Activated naive CD8-positive, alpha-beta T cell treated with anti-CD3 and anti-CD28 coated beads, Interleukin-2, amount 50 U/mL, for 24 hours (primary cell): ENCODE data around the gene RERE.
"Not testable (repeated sequence)": the region's sequence is repeated elsewhere in the genome, so short reads cannot be mapped to it uniquely, and the experiment has no call there.

ENCODE experiments used
- ATAC-seq: fragments of 150-1000 bp; cut with Tn5 transposase; one replicate; pipeline ENCODE4 v1.10.0; 2021
- DNase-seq: peaks from one replicate; pipeline ENCODE4 v3.0.0; 2021
- H3K27ac Mint-ChIP-seq: one replicate; pipeline ENCODE4 v1.8.0; 2021; ENCODE audit warnings: mild to moderate bottlenecking, mixed read lengths
- H3K27me3 Mint-ChIP-seq: one replicate; pipeline ENCODE4 v1.8.0; 2021; ENCODE audit warnings: mixed read lengths
- H3K36me3 Mint-ChIP-seq: one replicate; pipeline ENCODE4 v1.8.0; 2021; ENCODE audit warnings: low read depth, mixed read lengths
- H3K4me1 Mint-ChIP-seq: one replicate; pipeline ENCODE4 v1.8.0; 2021; ENCODE audit warnings: mixed read lengths
- H3K4me3 Mint-ChIP-seq: one replicate; pipeline ENCODE4 v1.8.0; 2021; ENCODE audit warnings: mild to moderate bottlenecking, moderate library complexity, mixed read lengths
- H3K9me3 Mint-ChIP-seq: one replicate; pipeline ENCODE4 v1.8.0; 2021; ENCODE audit warnings: mixed read lengths

Gene RERE

GRCh38 chr1:8516793-8517556 lies 300.5 kb downstream of the RERE start:
- Mint-ChIP-seq H3K4me3 (peak overlapping the region; percentile 52), H3K27ac (peak overlapping the region; percentile 77), H3K27me3 (no peaks in the 10 kb centered on the region), H3K9me3 (no peaks in the 10 kb centered on the region), H3K36me3 (peaks cover under 1% of the 10 kb centered on the region), H3K4me1 (peaks cover 73% of the 10 kb centered on the region)
- ATAC-seq (peak; percentile 74), DNase-seq (no peak)

- ATAC-seq (no peak), DNase-seq (no peak)
- Mint-ChIP-seq H3K27ac (peak overlapping the region; percentile 77), H3K9me3 (no peaks in the 10 kb centered on the region), H3K36me3 (no peaks in the 10 kb centered on the region), H3K4me1 (peaks cover 74% of the 10 kb centered on the region), H3K27me3 (no peaks in the 10 kb centered on the region), H3K4me3 (peak overlapping the region; percentile 52)
Measured at GRCh38 chr1:8516278-8516777, 301.1 kb downstream of the RERE start.

GRCh38 chr1:8512504-8512903 lies 304.9 kb downstream of the RERE start:
- ATAC-seq: peak; percentile 43

GRCh38 chr1:8510041-8510823 lies 307.2 kb downstream of the RERE start:
- H3K27ac Mint-ChIP-seq: peak overlapping the region; percentile 91
- H3K4me3 Mint-ChIP-seq: peak overlapping the region; percentile 65
- DNase-seq (peak; percentile 31), ATAC-seq (peak; percentile 58)
- H3K4me1 Mint-ChIP-seq: peaks cover 47% of the 10 kb centered on the region
- H3K9me3 Mint-ChIP-seq: no peaks in the 10 kb centered on the region
- no peaks in the 10 kb centered on the region for H3K27me3 Mint-ChIP-seq
- peaks cover 14% of the 10 kb centered on the region for H3K36me3 Mint-ChIP-seq

More at GRCh38 chr1:8512504-8512903, 304.9 kb downstream of the RERE start:
- Mint-ChIP-seq H3K27ac (peak overlapping the region; percentile 80), H3K9me3 (no peaks in the 10 kb centered on the region), H3K4me3 (peak overlapping the region; percentile 39), H3K27me3 (no peaks in the 10 kb centered on the region), H3K4me1 (peaks cover 68% of the 10 kb centered on the region), H3K36me3 (peaks cover 5% of the 10 kb centered on the region)
- DNase-seq: no peak

GRCh38 chr1:8509579-8509978 lies 307.9 kb downstream of the RERE start:
- no peak for DNase-seq
- H3K27ac Mint-ChIP-seq: peak overlapping the region; percentile 91
- peak overlapping the region; percentile 65 for H3K4me3 Mint-ChIP-seq
- H3K27me3 Mint-ChIP-seq: no peaks in the 10 kb centered on the region
- no peak for ATAC-seq
- no peaks in the 10 kb centered on the region for H3K9me3 Mint-ChIP-seq
- H3K36me3 Mint-ChIP-seq: peaks cover 15% of the 10 kb centered on the region
- peaks cover 47% of the 10 kb centered on the region for H3K4me1 Mint-ChIP-seq

- ATAC-seq (no peak), DNase-seq (no peak)
- Mint-ChIP-seq H3K27ac (no peak overlapping the region), H3K27me3 (no peaks in the 10 kb centered on the region), H3K36me3 (peaks cover 20% of the 10 kb centered on the region), H3K9me3 (no peaks in the 10 kb centered on the region), H3K4me1 (peaks cover 30% of the 10 kb centered on the region), H3K4me3 (no peak overlapping the region)
Measured at GRCh38 chr1:8506995-8507615, 310.3 kb downstream of the RERE start.

- Mint-ChIP-seq H3K27me3 (no peaks in the 10 kb centered on the region), H3K27ac (no peak overlapping the region), H3K4me3 (no peak overlapping the region), H3K36me3 (peaks cover 20% of the 10 kb centered on the region), H3K4me1 (peaks cover 26% of the 10 kb centered on the region), H3K9me3 (no peaks in the 10 kb centered on the region)
- DNase-seq (no peak), ATAC-seq (no peak)
Measured at GRCh38 chr1:8506456-8506855, 311.0 kb downstream of the RERE start.

- DNase-seq (no peak), ATAC-seq (no peak)
- no peaks in the 10 kb centered on the region for H3K9me3 Mint-ChIP-seq
- no peak overlapping the region for H3K27ac Mint-ChIP-seq
- peaks cover 2% of the 10 kb centered on the region for H3K4me1 Mint-ChIP-seq
- peaks cover 32% of the 10 kb centered on the region for H3K36me3 Mint-ChIP-seq
- no peaks in the 10 kb centered on the region for H3K27me3 Mint-ChIP-seq
- H3K4me3 Mint-ChIP-seq: no peak overlapping the region
Measured at GRCh38 chr1:8503842-8504241, 313.6 kb downstream of the RERE start.

- not testable (repeated sequence) for H3K27ac Mint-ChIP-seq, ATAC-seq, H3K27me3 Mint-ChIP-seq, H3K4me1 Mint-ChIP-seq, DNase-seq, H3K9me3 Mint-ChIP-seq, H3K4me3 Mint-ChIP-seq
- peaks cover 29% of the 10 kb centered on the region for H3K36me3 Mint-ChIP-seq
Measured at GRCh38 chr1:8502949-8503348, 314.5 kb downstream of the RERE start.

- ATAC-seq (no peak), DNase-seq (no peak)
- Mint-ChIP-seq H3K9me3 (peaks cover 6% of the 10 kb centered on the region), H3K27me3 (no peaks in the 10 kb centered on the region), H3K4me1 (peaks cover 39% of the 10 kb centered on the region), H3K4me3 (no peak overlapping the region), H3K36me3 (peaks cover 52% of the 10 kb centered on the region), H3K27ac (peak overlapping the region; percentile 12)
Measured at GRCh38 chr1:8497210-8497819, 320.1 kb downstream of the RERE start.

GRCh38 chr1:8496473-8496872 lies 321.0 kb downstream of the RERE start:
- DNase-seq (no peak), ATAC-seq (no peak)
- peak overlapping the region; percentile 86 for H3K27ac Mint-ChIP-seq
- H3K27me3 Mint-ChIP-seq: no peaks in the 10 kb centered on the region
- peaks cover 42% of the 10 kb centered on the region for H3K4me1 Mint-ChIP-seq
- H3K9me3 Mint-ChIP-seq: peaks cover 6% of the 10 kb centered on the region
- no peak overlapping the region for H3K4me3 Mint-ChIP-seq
- H3K36me3 Mint-ChIP-seq: peaks cover 56% of the 10 kb centered on the region

- Mint-ChIP-seq H3K27me3 (no peaks in the 10 kb centered on the region), H3K4me1 (peaks cover 42% of the 10 kb centered on the region), H3K9me3 (peaks cover 6% of the 10 kb centered on the region), H3K4me3 (peak overlapping the region; percentile 17), H3K27ac (peak overlapping the region; percentile 86), H3K36me3 (peaks cover 56% of the 10 kb centered on the region)
- ATAC-seq (peak; percentile 97), DNase-seq (peak; percentile 38)
Measured at GRCh38 chr1:8495928-8496401, 321.5 kb downstream of the RERE start.

- DNase-seq: no peak
- Mint-ChIP-seq H3K4me3 (no peak overlapping the region), H3K36me3 (peaks cover 52% of the 10 kb centered on the region), H3K27me3 (no peaks in the 10 kb centered on the region), H3K9me3 (peaks cover 6% of the 10 kb centered on the region), H3K4me1 (peaks cover 42% of the 10 kb centered on the region), H3K27ac (no peak overlapping the region)
- no peak for ATAC-seq
Measured at GRCh38 chr1:8494681-8495080, 322.8 kb downstream of the RERE start.

GRCh38 chr1:8493916-8494540 lies 323.4 kb downstream of the RERE start:
- H3K9me3 Mint-ChIP-seq: peaks cover 6% of the 10 kb centered on the region
- ATAC-seq (no peak), DNase-seq (no peak)
- H3K4me3 Mint-ChIP-seq: no peak overlapping the region
- peaks cover 46% of the 10 kb centered on the region for H3K36me3 Mint-ChIP-seq
- no peaks in the 10 kb centered on the region for H3K27me3 Mint-ChIP-seq
- H3K4me1 Mint-ChIP-seq: peaks cover 42% of the 10 kb centered on the region
- H3K27ac Mint-ChIP-seq: no peak overlapping the region
